GM20000 (cell line): ENCODE data around the gene PAX8.
A peak's percentile ranks its signal among the peaks of the same experiment; 100 is the strongest.

Experiments used
- DNase-seq: peaks from one replicate; pipeline ENCODE4 v3.0.0; 2012; ENCODE audit warnings: low spot score
- CTCF ChIP-seq: IDR thresholded peaks from 2 replicates; pipeline ENCODE4 v1.5.1; 2012; ENCODE audit warnings: mild to moderate bottlenecking, control low read depth; ENCODE audit errors: extremely low read depth, missing control alignments

Gene PAX8

DNA sequence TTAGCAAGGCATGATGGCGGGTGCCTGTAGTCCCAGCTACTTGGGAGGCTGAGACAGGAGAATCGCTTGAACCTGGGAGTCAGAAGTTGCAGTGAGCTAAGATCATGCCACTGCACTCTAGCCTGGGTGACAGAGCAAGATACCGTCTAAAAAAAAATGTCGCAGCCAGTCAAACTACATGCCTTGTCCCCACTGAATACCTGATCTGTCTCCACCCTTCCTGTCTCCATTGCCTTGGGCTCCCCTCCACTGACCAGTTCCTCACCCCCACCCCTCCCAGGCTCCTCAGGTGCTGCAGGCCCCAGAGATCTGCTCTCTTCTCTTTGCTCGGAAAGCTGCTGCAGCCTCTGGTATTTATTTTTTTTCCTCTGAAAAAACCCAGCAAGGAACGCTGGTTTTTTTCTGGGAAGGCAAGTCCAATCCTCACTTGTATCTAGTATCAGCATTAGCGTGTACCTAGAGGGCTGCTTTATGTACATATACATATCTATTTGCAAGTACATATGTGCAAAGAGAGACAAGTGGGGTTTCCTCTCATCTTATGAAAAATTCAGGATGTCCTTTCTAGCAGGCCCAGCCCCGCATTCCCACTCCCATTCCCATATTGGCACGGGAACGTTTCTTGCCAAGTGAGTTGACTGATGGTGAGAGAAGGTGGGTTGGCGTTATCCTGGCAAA lies 100.5 kb downstream of the PAX8 start:
- no peak for TF ChIP-seq CTCF
- no peak for DNase-seq

- no peak for TF ChIP-seq CTCF
- no peak for DNase-seq
Observed at GRCh38 chr2:113176696-113177355, 101.9 kb downstream of the PAX8 start.

- no peak for TF ChIP-seq CTCF
- DNase-seq: no peak
Observed at GRCh38 chr2:113175736-113176695, 102.7 kb downstream of the PAX8 start.

- DNase-seq: peak; percentile 89
- TF ChIP-seq CTCF: no peak
Observed at GRCh38 chr2:113175042-113175628, 103.6 kb downstream of the PAX8 start.

DNA sequence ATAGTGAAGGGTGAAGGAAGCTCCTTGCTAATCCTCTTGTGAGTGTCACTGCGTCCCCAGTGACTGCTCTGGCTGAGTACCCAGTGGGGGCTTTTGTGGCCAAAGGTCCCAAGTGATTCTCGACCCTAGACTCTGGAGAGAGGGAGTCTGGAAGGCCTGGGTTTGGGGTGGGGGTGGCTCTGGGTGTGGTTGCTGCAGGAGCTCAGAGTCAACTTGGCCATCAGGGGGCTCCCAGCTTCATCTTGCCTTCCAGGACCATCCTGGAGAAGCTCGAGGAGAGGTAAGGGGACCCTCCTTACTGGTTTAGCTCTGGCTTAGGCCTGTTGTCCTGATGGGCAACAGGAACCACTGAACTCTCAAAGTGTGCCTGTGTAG lies 104.4 kb downstream of the PAX8 start:
- TF ChIP-seq CTCF: no peak
- no peak for DNase-seq

DNA sequence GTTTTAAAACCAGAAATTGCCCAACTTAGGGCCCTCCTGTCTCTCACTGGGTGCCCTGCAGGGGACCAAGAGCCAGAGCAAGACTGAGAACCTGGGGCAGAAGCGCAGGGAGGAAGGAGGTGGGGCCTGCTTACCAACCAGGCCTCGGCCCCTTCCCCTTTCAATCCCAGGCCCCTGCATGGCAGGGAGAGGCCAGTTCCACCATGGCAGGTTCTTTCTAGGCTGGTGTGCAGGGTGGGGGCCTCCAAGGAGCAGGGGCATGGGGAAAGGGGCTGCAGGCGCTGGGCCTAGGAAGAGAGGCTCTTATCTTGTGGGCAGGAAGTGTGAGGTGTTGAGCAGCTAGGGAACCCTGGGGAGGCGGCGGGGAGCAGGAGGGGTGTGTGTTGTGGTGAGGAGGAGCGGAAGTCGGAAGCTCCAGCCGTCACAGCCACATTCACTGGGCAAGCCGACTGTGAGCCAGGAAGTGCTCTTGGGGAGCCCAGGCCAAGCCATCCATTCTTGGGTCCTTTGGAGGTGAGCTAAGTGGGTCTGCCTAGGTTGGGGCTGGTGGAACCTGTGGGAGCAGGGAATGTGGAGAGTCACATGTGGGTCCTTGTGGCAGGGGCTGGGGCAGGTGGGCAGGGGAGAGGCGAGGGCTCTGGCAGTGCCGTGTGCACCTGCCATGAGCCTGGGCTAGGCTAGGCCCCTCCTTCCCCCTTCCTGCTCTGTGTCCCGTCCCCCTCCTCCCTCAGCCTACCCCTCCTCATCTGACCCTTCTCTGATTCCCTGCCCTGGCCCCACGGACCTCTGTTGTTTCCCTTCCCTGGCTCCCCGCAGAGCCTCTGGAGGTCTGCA lies 105.0 kb downstream of the PAX8 start, which contains the start of gene PSD4:
Gene PSD4, plus strand, starts transcription at position 430 of the 834 bp plus-strand sequence. CDS start 8,486 bp downstream, outside the sequence.
- TF ChIP-seq CTCF: no peak
- DNase-seq: peak; percentile 87
